CD4-positive, alpha-beta T cell treated with Interleukin-10 for 1 hour (primary cell): ENCODE data around the gene SELENON.

ENCODE experiments used
- DNase-seq: peaks from one replicate; pipeline ENCODE4 v3.0.0-alpha.2; 2020

Gene SELENON

GRCh38 chr1:25770541-25771220, 29.3 kb upstream of the SELENON start:
- no peak for DNase-seq

GRCh38 chr1:25771221-25772114, 28.5 kb upstream of the SELENON start:
- DNase-seq, result no peak

GRCh38 chr1:25772164-25772563, 27.8 kb upstream of the SELENON start:
- DNase-seq, result no peak

GRCh38 chr1:25772692-25773245, 27.2 kb upstream of the SELENON start:
- no peak for DNase-seq

- no peak for DNase-seq
Observed at GRCh38 chr1:25773441-25774125, 26.4 kb upstream of the SELENON start.

GRCh38 chr1:25774206-25774803, 25.7 kb upstream of the SELENON start:
- DNase-seq, result peak; percentile 16

GRCh38 chr1:25774921-25775771, 24.8 kb upstream of the SELENON start:
- peak; percentile 84 for DNase-seq

GRCh38 chr1:25779388-25779787, 20.6 kb upstream of the SELENON start:
- no peak for DNase-seq

GRCh38 chr1:25779894-25780293, 20.1 kb upstream of the SELENON start:
- DNase-seq, result no peak

- no peak for DNase-seq
Observed at GRCh38 chr1:25780318-25781129, 19.5 kb upstream of the SELENON start.

GRCh38 chr1:25781130-25781433, 18.9 kb upstream of the SELENON start:
- DNase-seq, result no peak

GRCh38 chr1:25782608-25783201, 17.3 kb upstream of the SELENON start:
- DNase-seq, result no peak

GRCh38 chr1:25784575-25785051, 15.4 kb upstream of the SELENON start:
- DNase-seq, result no peak

- DNase-seq, result no peak
Observed at GRCh38 chr1:25785333-25786067, 14.5 kb upstream of the SELENON start.

GRCh38 chr1:25786887-25787759, 12.9 kb upstream of the SELENON start:
- DNase-seq, result no peak

- DNase-seq, result no peak
Observed at GRCh38 chr1:25787760-25788166, 12.2 kb upstream of the SELENON start.

- no peak for DNase-seq
Observed at GRCh38 chr1:25790472-25790871, 9.5 kb upstream of the SELENON start.

- DNase-seq, result no peak
Observed at GRCh38 chr1:25792115-25792514, 7.9 kb upstream of the SELENON start.
